ENCODE results near the gene MRPL10.
A peak's percentile ranks its signal among the peaks of the same experiment; 100 is the strongest.

The MRPL10 gene

DNA sequence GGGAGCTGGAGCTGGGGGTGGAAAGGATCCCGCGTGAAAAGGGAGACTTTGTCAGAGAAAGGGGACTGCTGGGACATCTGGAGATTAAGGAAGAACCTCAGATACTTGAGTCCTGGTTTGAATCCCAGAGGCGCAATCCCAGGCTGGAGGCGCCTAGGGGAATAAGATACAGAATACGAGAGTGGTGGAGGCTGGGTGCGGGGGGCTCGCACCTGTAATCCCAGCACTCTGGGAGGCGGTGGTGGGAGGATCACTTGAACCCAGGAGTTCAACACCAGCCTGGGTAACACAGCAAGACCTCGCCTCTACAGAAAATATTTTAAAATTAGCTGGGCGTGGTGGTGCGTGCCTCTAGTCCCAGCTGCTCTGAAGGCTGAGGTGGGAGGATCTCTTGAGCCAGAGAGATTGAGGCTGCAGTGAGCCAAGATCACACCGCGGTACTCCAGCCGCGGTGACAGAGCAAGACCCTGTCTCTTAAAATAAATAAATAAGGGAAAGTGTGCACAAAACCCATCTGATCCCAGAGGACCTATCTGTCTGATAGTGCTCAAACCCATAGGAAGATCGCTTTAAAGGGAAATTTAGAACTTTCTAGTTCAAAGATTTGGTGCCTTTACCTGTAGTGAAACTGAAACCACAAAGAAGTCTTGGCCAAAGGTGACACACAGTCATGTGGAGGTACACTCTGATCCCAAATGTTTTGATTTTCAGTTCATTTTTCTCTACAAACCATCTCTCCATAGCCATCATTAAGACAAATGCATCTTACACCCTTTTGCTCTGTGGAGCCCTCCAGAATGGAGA, 10.3 kb upstream of the MRPL10 start:
- no peak for DNase-seq (ENCODE audit: low spot score)
- H3K27ac ChIP-seq = peak overlapping the region; percentile 73
- peak; percentile 11 for TF ChIP-seq CTCF (conservative IDR thresholded peaks at IDR 0.05; ENCODE audit: low read depth)
- CTCF ChIA-PET = interaction anchor here (0.6 to 4.1 kb wide), 18 partner anchors 9 to 348 kb away, joined by 3 to 102 read pairs (median 4); partner anchors contain the start of genes CBX1, OSBPL7, PNPO and SP2
- POLR2A ChIA-PET (ENCODE audit: low non-redundant PET) = interaction anchor here (1.9 kb wide), 1 partner anchor 54 kb away, joined by 9 read pairs; the partner anchor contains the start of gene SP2

DNA sequence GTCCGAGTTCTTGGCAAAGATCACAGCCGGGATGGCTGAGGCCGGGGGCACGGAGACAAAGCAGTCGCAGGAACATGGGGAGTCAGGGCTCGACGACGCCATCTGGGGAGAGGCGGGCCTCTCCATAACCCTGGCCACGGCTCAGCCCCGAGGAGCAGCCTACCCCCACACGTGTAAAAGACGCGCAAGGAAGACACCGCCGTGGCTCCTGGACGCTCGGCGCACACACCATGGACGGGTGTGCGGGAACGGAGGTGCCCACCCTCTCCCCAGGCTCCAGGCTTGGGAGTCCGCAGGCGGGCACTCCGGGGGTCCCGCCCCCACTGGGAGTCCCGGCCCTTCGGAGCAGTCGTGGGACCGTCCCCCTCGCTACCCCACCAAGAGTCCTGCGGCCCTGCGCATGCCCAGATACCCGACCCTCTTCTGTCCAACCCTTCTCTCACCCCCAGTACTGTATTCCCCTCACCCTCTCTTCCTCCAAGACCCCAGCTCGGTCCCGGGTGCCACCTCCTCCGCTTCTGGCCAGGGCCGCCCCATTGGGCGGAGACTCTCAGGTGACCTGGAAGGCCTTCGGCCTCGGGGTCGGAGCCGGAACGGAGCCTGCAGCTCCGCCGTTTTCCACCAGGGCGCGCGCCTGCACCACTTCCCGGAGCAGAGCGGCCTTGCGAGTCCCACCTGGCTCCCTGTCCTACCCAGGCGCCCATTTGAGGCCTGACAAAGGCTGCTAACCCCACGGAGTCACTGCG, 9.6 kb upstream of the MRPL10 start, which contains the start of gene SCRN2:
Gene SCRN2, minus strand, starts transcription at position 532 of the 746 bp plus-strand sequence. Its CDS starts 430 bp downstream, at position 102.
- peak; percentile 99 for TF ChIP-seq CTCF (conservative IDR thresholded peaks at IDR 0.05; ENCODE audit: low read depth)
- peak; percentile 79 for DNase-seq (ENCODE audit: low spot score)
- CTCF ChIA-PET = interaction anchor here (0.5 to 4.1 kb wide), 21 partner anchors 10 to 349 kb away, joined by 3 to 102 read pairs (median 5); partner anchors contain the start of genes CBX1, LRRC46, MRPL10 and OSBPL7
- POLR2A ChIA-PET (ENCODE audit: low non-redundant PET) = interaction anchor here (1.0 to 1.9 kb wide), 2 partner anchors 55 to 56 kb away, joined by 3 to 9 read pairs; partner anchors contain the start of gene SP2
- H3K27ac ChIP-seq = peak within 1 kb of the TSS; percentile 73

DNA sequence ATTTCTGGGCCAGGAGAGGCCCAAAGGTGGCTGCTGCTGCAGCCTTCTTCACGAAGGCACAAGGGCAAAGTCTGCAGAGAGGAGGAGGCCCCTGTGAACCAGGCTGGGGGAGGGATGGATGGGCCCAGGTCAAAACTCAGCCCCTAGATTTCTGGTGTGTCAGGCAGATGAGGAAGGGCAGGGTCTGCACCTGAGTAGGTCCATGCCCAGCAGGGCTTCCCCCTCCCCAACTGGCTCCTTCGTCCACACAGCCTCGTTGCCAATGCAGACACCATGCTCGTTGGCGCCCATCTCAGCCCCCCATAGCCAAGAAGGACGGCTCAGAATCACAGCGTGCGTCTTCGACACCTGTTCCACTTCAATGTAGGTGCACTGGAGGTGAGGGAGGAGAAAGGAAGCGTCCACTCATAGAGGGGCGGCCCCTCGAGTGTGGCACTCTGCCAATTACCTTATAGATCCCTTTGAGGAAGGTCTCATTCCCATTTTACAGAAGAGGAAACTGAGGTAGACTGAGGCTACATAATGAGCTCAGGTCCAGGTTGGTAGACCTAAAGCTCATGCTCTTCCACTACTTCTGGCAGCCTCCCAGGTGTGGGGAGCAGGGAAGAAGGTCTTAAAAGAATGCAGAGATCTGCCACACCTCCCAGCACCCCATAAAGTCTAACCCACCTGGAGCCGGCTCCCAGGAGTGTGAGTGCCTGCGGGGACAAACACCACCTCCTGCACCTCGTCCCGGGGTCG, 8.8 kb upstream of the MRPL10 start:
- DNase-seq (ENCODE audit: low spot score) = no peak
- CTCF ChIA-PET = interaction anchor here (0.7 to 4.1 kb wide), 9 partner anchors 9 to 178 kb away, joined by 3 to 102 read pairs (median 7); partner anchors contain the start of genes LRRC46, MRPL10, PNPO and SP6
- peak overlapping the region; percentile 73 for H3K27ac ChIP-seq
- TF ChIP-seq CTCF (conservative IDR thresholded peaks at IDR 0.05; ENCODE audit: low read depth) = no peak
- POLR2A ChIA-PET (ENCODE audit: low non-redundant PET) = interaction anchor here (1.0 to 1.9 kb wide), 2 partner anchors 55 to 57 kb away, joined by 3 to 9 read pairs; partner anchors contain the start of gene SP2

DNA sequence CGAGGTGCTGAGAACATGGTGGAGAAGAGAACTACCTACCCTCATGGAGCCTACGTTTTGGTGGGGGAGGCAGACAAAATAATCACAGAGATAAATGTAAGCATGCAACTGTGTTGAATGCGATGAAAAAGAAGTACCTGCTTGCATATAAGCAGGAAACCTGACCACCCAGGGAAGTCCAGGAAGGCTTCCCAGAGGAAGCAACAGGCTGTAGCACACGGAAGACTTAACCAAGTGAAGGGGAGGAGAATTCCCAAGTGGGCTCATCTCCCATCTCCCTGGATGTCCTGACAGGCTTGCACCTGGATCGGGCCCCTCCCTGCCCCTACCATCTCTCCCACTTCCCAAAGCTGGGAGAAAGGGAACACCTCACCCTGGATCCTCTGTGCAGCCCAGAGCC, 7.7 kb upstream of the MRPL10 start:
- no peak for TF ChIP-seq CTCF (conservative IDR thresholded peaks at IDR 0.05; ENCODE audit: low read depth)
- POLR2A ChIA-PET (ENCODE audit: low non-redundant PET) = no interaction called here
- H3K27ac ChIP-seq = peak overlapping the region; percentile 73
- DNase-seq (ENCODE audit: low spot score) = no peak
- CTCF ChIA-PET = interaction anchor here (2.9 to 3.0 kb wide), 2 partner anchors 51 to 52 kb away, joined by 16 to 102 read pairs; no protein-coding TSS in a partner anchor

- no peak for TF ChIP-seq CTCF (conservative IDR thresholded peaks at IDR 0.05; ENCODE audit: low read depth)
- no peak for DNase-seq (ENCODE audit: low spot score)
- POLR2A ChIA-PET (ENCODE audit: low non-redundant PET) = no interaction called here
- no peak overlapping the region for H3K27ac ChIP-seq
- CTCF ChIA-PET = interaction anchor here (1.6 to 3.0 kb wide), 2 partner anchors 51 to 52 kb away, joined by 4 to 16 read pairs; no protein-coding TSS in a partner anchor
Observed at GRCh38 chr17:47838636-47839035, 7.3 kb upstream of the MRPL10 start.

Data from RWPE1 (cell line).